ENCODE data around the gene NFAT5.
A peak's percentile ranks its signal among the peaks of the same experiment; 100 is the strongest.

NFAT5 gene

GRCh38 chr16:69654280-69654931, 88.6 kb downstream of the NFAT5 start:
- DNase-seq = no peak

- no peak for DNase-seq
Observed at GRCh38 chr16:69660166-69660565, 94.4 kb downstream of the NFAT5 start.

GRCh38 chr16:69662901-69663300, 97.1 kb downstream of the NFAT5 start:
- no peak for DNase-seq

- DNase-seq = no peak
Observed at GRCh38 chr16:69663846-69664245, 98.1 kb downstream of the NFAT5 start.

GRCh38 chr16:69669577-69669976, 103.8 kb downstream of the NFAT5 start:
- DNase-seq = no peak

GRCh38 chr16:69672315-69672997, 106.7 kb downstream of the NFAT5 start:
- no peak for DNase-seq

- DNase-seq = no peak
Observed at GRCh38 chr16:69672998-69673713, 107.4 kb downstream of the NFAT5 start.

GRCh38 chr16:69680358-69680757, 114.6 kb downstream of the NFAT5 start:
- DNase-seq = no peak

- no peak for DNase-seq
Observed at GRCh38 chr16:69688589-69688988, 122.8 kb downstream of the NFAT5 start.

- DNase-seq = no peak
Observed at GRCh38 chr16:69691980-69692911, 126.5 kb downstream of the NFAT5 start.

- no peak for DNase-seq
Observed at GRCh38 chr16:69693916-69694315, 128.2 kb downstream of the NFAT5 start.

- DNase-seq = no peak
Observed at GRCh38 chr16:69698404-69698803, 132.6 kb downstream of the NFAT5 start.

- no peak for DNase-seq
Observed at GRCh38 chr16:69699915-69700314, 134.1 kb downstream of the NFAT5 start.

- DNase-seq = no peak
Observed at GRCh38 chr16:69701452-69701851, 135.7 kb downstream of the NFAT5 start.

- DNase-seq = no peak
Observed at GRCh38 chr16:69701866-69702265, 136.1 kb downstream of the NFAT5 start.

GRCh38 chr16:69703638-69704037, 137.9 kb downstream of the NFAT5 start:
- no peak for DNase-seq

GRCh38 chr16:69706256-69706974, 140.6 kb downstream of the NFAT5 start:
- no peak for DNase-seq

GRCh38 chr16:69706975-69707340, 141.2 kb downstream of the NFAT5 start:
- DNase-seq = no peak

- no peak for DNase-seq
Observed at GRCh38 chr16:69707920-69708683, 142.3 kb downstream of the NFAT5 start.

GRCh38 chr16:69709456-69710084, 143.8 kb downstream of the NFAT5 start:
- DNase-seq = peak; percentile 40 to 69

All from SHP77 (cell line).